HuH-7 (cell line): Measurements from ENCODE around the gene PGA5.
"Not testable (repeated sequence)": the region's sequence is repeated elsewhere in the genome, so short reads cannot be mapped to it uniquely, and the experiment has no call there.

ENCODE experiments used
- DNase-seq: peaks from one replicate; pipeline ENCODE4 v3.0.0; 2011; ENCODE audit warnings: low spot score

PGA5 gene

GRCh38 chr11:61240875-61241274, at the start of gene PGA5:
Gene PGA5, plus strand, starts transcription at chr11:61241175. Its CDS starts 52 bp downstream, at chr11:61241227.
- DNase-seq: not testable (repeated sequence)

GRCh38 chr11:61193596-61193995, 47.4 kb upstream of the PGA5 start:
- DNase-seq: no peak

- DNase-seq: no peak
Measured at GRCh38 chr11:61194169-61194671, 46.8 kb upstream of the PGA5 start.

GRCh38 chr11:61194981-61195695, 45.8 kb upstream of the PGA5 start:
- DNase-seq: no peak

GRCh38 chr11:61195719-61196118, 45.3 kb upstream of the PGA5 start:
- no peak for DNase-seq

GRCh38 chr11:61198361-61198760, 42.6 kb upstream of the PGA5 start:
- DNase-seq: no peak

- DNase-seq: no peak
Measured at GRCh38 chr11:61198948-61199523, 41.9 kb upstream of the PGA5 start.

GRCh38 chr11:61201476-61201875, 39.5 kb upstream of the PGA5 start:
- DNase-seq: no peak

GRCh38 chr11:61202950-61203746, 37.8 kb upstream of the PGA5 start, which contains the start of gene PGA3:
Gene PGA3, plus strand, starts transcription at chr11:61203515. Its CDS starts 50 bp downstream, at chr11:61203565.
- not testable (repeated sequence) for DNase-seq

GRCh38 chr11:61203873-61204272, 37.1 kb upstream of the PGA5 start:
- not testable (repeated sequence) for DNase-seq

- DNase-seq: not testable (repeated sequence)
Measured at GRCh38 chr11:61204502-61205059, 36.4 kb upstream of the PGA5 start.

GRCh38 chr11:61207636-61208310, 33.2 kb upstream of the PGA5 start:
- DNase-seq: not testable (repeated sequence)

- DNase-seq: not testable (repeated sequence)
Measured at GRCh38 chr11:61210629-61211028, 30.3 kb upstream of the PGA5 start.

GRCh38 chr11:61211327-61211952, 29.5 kb upstream of the PGA5 start:
- DNase-seq: not testable (repeated sequence)

- DNase-seq: not testable (repeated sequence)
Measured at GRCh38 chr11:61212202-61212601, 28.8 kb upstream of the PGA5 start.

GRCh38 chr11:61213711-61214324, 27.2 kb upstream of the PGA5 start:
- not testable (repeated sequence) for DNase-seq

GRCh38 chr11:61218306-61218705, 22.7 kb upstream of the PGA5 start:
- DNase-seq: not testable (repeated sequence)

GRCh38 chr11:61219016-61219415, 22.0 kb upstream of the PGA5 start:
- not testable (repeated sequence) for DNase-seq

- not testable (repeated sequence) for DNase-seq
Measured at GRCh38 chr11:61222047-61222446, 18.9 kb upstream of the PGA5 start, which contains the start of gene PGA4. Gene PGA4, plus strand, starts transcription at chr11:61222347. Its CDS starts 54 bp downstream, at chr11:61222401.

- not testable (repeated sequence) for DNase-seq
Measured at GRCh38 chr11:61222692-61223091, 18.3 kb upstream of the PGA5 start.
